Subcutaneous adipose tissue (tissue), 4 donors: ENCODE data around the gene ACAN. TPM values are rescaled to one million over a fixed set of nuclear protein-coding genes. Genes with fewer than 3 reads are reported as not detected.

ENCODE experiments used
- CTCF ChIP-seq: fragments of 450-650 bp; IDR thresholded peaks from one replicate; pipeline ENCODE4 v1.5.1; 2016; ENCODE audit warnings: low read depth, mild to moderate bottlenecking, control low read depth, antibody characterized with exemption, moderate library complexity
- total RNA-seq, 4 donors: library from RNA; depleted of rRNA; stranded (reverse); fragments of >200 nt; gene quantifications; one replicate each; pipeline ENCODE4 v1.1.0, GENCODE V29; 2016

The ACAN gene
- total RNA-seq, 4 donors from 2014 or later: not detected

- no peak for TF ChIP-seq CTCF
These were observed 91.9 kb downstream of the ACAN start, which contains the start of gene HAPLN3 for GRCh38 chr15:88894819-88895767. Gene HAPLN3 (minus strand): TSS chr15:88895544. CDS start chr15:88887298, 8,246 bp downstream.

GRCh38 chr15:88896333-88897033 is 93.2 kb downstream of the ACAN start:
- no peak for TF ChIP-seq CTCF

DNA sequence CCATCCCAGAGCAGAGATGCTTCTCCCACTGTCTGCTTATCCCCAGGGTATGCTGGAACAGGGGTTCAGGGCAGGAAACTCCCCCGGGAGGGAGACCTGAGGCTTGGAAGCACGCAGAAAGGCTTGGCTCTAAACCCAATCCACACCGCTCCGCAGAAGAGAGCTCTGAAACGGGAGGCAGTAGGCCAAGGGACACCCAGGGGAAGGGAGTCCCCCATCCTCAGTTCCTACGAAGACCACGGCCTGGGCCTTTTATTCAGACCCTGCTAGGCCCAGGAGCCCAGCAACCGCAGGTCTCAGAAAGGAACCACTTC is 93.9 kb downstream of the ACAN start:
- TF ChIP-seq CTCF: no peak

DNA sequence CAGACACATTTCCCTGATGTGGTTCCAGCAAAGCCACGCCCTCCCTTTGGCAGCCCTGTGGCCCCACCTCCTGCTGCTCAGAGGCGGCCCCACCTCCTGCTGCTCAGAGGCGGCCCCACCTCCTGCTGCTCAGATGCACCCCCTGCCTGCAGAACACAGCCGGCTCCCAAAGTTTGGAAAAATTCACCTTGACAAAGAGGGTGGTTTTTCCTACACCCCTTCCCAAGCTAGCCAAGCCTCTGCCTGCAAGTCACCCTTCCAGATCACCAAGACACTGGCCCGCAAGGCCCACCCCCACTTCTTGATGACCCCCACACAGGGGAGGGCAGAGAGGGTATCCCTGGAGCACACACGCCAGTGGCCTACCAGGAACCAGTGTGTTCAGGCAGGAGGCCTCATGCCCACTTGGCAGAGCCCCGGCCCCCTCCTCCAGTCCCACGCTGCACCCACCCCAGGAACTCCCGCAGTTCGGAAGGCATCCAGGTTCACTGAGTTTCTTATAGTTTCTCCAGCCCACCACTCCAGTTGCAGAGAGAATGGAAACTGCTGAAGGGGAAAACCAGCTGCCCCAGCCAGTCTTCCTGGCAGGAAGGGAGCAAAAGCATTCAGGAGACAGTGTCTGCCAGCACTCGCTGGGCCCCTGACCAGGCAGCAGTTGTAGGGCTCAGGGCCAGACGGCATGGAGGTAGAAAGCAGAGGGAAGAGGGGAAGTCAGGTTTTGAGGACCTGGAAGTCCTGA is 94.4 kb downstream of the ACAN start:
- no peak for TF ChIP-seq CTCF

- TF ChIP-seq CTCF: no peak
These were observed 95.5 kb downstream of the ACAN start for GRCh38 chr15:88898736-88899135.

DNA sequence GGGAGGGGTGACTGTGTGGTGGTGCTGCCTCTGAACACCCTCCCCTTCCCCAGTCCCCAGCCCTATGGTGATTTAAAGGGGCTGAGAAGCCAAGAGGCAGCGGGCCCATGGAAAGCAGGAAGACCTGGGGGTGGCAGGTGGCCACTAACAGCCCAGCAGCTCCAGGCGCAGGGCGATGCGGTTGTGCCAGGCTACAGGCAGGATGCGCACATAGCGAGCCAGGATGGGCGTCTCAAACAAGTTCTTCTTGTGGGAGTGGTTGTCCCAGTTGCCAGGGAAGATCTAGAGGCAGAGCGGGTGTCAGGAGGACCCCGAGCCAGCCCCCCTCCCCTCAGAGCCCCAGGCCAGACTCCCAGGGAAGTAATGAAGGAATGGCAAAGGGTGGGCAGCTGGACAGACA is 96.0 kb downstream of the ACAN start:
- TF ChIP-seq CTCF: no peak
